Measurements from ENCODE around the gene C1QC.

Gene C1QC

DNA sequence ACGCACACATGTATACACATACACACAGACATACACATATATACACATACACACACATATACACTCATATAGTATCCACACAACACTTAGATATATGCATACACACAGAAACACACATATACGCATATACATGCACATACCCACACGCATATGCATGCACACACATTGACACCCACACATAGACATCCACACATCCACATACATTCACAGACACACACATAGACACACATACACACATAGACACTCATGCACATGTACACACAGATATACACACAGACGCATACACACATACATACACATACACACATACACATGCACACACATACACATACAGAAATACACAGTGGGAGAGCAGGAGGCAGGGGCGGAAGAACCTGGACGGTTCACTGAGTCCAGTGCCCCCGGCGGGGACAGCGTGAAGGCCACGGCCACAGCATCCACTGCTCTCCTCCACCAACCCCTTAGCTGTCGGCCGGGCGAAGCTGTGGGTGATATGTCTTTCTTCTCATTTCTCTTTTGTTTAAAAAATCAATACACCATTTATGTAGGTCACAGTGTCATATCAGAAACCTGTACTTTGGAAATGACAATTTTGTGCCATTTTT lies 6.8 kb downstream of the C1QC start:
- no peak overlapping the region for H3K27ac ChIP-seq (ENCODE audit: low read depth, low read length)
- H3K4me1 ChIP-seq (ENCODE audit: control insufficient read depth, insufficient read depth, low read length): no peaks in the 10 kb centered on the region
- no peaks in the 10 kb centered on the region for H3K27me3 ChIP-seq (ENCODE audit: control insufficient read depth, insufficient read depth, low read length)
- H3K9ac ChIP-seq (ENCODE audit: low read depth, low read length): no peak overlapping the region
- no peaks in the 10 kb centered on the region for H3K36me3 ChIP-seq (ENCODE audit: control insufficient read depth, insufficient read depth, low read length)
- no peaks in the 10 kb centered on the region for H3K9me3 ChIP-seq (ENCODE audit: control insufficient read depth, insufficient read depth, low read length)
- no peak overlapping the region for H3K4me3 ChIP-seq (ENCODE audit: low read depth, low read length)

DNA sequence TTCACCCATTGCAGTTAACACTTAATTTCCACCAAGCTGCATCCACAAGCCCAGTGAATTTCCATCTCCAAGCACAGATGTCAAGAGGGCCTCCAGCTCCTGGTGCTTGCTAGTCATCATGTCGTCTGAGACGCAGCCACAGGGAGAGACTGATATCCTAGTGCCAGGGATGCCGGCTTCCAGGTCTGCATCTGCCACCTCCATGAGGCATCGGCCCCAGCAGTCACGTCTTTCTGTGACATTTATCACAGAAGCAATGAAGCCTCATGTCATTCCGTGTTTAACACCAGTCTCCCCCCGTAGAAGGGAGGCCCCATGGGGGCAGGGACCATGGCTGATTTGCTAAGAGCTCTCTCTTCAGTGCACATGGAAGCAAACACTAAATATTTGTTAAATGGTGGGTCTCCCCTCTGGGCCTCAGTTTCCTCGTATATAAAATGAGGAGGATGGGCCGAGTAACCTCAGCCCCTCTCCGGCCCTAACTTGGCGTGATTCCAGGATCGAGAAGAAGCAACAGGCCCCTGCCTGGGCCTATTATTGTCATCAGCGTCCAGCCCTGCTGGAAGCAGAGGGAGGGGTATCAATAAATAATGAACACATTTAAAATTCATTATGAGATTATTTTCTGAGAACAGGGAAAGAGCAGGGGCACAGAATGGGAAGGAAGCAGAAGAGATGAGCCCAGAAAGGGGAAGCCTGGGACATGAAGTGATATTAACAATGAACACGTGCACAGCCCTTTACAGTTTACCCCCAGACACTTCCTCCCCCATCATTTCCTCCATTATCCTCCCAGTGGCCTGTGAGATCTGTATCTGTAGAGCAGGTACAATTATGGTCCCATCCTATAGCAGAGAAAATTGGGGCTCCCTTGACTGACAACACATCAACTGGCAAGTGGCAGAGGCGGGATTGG lies 8.8 kb downstream of the C1QC start:
- H3K27me3 ChIP-seq (ENCODE audit: control insufficient read depth, insufficient read depth, low read length): no peaks in the 10 kb centered on the region
- H3K27ac ChIP-seq (ENCODE audit: low read depth, low read length): no peak overlapping the region
- H3K9ac ChIP-seq (ENCODE audit: low read depth, low read length): no peak overlapping the region
- no peaks in the 10 kb centered on the region for H3K9me3 ChIP-seq (ENCODE audit: control insufficient read depth, insufficient read depth, low read length)
- H3K4me1 ChIP-seq (ENCODE audit: control insufficient read depth, insufficient read depth, low read length): no peaks in the 10 kb centered on the region
- no peaks in the 10 kb centered on the region for H3K36me3 ChIP-seq (ENCODE audit: control insufficient read depth, insufficient read depth, low read length)
- no peak overlapping the region for H3K4me3 ChIP-seq (ENCODE audit: low read depth, low read length)

DNA sequence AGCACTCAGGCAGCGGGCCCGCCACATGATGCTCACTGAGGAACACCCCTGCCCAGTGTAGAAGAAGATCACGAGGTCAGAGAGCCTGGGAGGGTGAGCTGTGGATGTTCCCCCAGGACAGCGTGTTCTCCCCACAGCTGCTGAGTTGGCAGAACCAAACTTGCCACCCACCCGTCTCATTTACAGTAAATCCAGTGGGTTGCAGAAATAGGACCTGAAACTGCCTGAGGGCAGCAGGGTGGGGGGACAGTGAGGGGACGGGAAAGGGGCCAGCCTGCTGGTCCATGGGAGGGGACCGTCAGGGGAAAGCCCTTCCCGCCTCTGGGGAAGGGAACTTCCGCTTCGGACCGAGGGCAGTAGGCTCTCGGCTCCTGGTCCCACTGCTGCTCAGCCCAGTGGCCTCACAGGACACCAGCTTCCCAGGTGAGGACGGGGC lies 9.5 kb downstream of the C1QC start, which contains the start of gene C1QB:
C1QB (plus strand) TSS at position 356 of the 436 bp plus-strand sequence. CDS start 6,227 bp downstream, outside the sequence.
- Histone ChIP-seq H3K9ac (ENCODE audit: low read depth, low read length) (no peak within 1 kb of the TSS), H3K27me3 (ENCODE audit: control insufficient read depth, insufficient read depth, low read length) (no peaks in the 10 kb centered on the region), H3K27ac (ENCODE audit: low read depth, low read length) (no peak within 1 kb of the TSS), H3K9me3 (ENCODE audit: control insufficient read depth, insufficient read depth, low read length) (no peaks in the 10 kb centered on the region), H3K4me1 (ENCODE audit: control insufficient read depth, insufficient read depth, low read length) (no peaks in the 10 kb centered on the region), H3K4me3 (ENCODE audit: low read depth, low read length) (no peak within 1 kb of the TSS), H3K36me3 (ENCODE audit: control insufficient read depth, insufficient read depth, low read length) (no peaks in the 10 kb centered on the region)

DNA sequence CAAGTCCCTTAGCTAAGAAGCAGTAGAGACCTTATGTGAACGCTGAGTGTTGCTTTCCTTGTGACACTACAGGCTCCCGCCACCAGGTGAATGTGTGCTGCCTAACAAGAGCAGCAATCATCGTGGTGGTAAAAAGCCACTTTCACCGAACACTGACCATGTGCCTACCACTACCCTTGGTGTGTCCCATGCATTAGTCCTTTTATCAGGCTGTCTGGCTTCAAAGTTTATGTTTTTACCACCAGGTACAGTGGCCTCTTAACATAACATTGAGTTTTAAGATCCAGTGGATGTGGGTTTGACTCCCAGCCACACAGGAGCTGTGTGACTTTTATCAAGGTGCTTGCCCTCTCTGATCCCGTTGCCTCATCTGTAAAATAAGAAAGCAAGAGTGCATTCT lies 11.3 kb downstream of the C1QC start:
- Histone ChIP-seq H3K27me3 (ENCODE audit: control insufficient read depth, insufficient read depth, low read length) (no peaks in the 10 kb centered on the region), H3K27ac (ENCODE audit: low read depth, low read length) (no peak overlapping the region)

DNA sequence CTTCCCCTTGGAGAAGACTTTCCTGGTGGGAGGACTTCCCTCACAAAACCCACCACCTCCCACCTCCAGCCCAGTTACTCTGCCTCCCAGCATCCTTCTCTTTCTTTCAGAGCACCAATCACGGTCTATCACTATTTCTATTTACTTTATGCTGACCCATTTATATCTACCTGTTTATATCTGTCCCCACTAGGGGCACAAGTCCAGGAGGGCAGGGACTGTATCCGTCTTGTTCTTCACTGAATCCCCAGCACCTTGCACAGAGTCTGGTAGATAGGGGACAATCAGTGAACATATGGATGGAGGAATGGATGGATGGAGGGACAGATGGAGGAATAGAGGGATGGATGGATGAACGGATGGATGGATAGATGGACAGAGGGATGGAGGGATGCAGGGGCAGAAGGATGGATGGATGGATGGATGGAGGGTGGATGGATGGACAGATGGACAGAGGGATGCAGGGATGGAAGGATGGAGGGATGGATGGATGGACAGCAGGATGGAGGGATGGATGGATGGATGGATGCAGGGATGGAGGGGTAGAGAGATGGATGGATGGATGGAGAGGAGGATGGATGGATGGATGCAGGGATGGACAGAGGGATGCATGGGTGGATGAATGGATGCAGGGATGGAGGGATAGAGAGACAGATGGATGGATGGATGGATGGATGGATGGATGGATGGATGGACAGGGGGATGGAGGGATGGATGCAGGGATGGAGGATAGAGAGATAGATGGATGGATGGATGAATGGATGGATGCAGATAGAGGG lies 15.1 kb downstream of the C1QC start:
- no peak overlapping the region for H3K4me3 ChIP-seq (ENCODE audit: low read depth, low read length)
- no peak overlapping the region for H3K9ac ChIP-seq (ENCODE audit: low read depth, low read length)
- H3K9me3 ChIP-seq (ENCODE audit: control insufficient read depth, insufficient read depth, low read length): no peaks in the 10 kb centered on the region
- H3K36me3 ChIP-seq (ENCODE audit: control insufficient read depth, insufficient read depth, low read length): no peaks in the 10 kb centered on the region
- no peaks in the 10 kb centered on the region for H3K4me1 ChIP-seq (ENCODE audit: control insufficient read depth, insufficient read depth, low read length)
- no peak overlapping the region for H3K27ac ChIP-seq (ENCODE audit: low read depth, low read length)
- H3K27me3 ChIP-seq (ENCODE audit: control insufficient read depth, insufficient read depth, low read length): no peaks in the 10 kb centered on the region

More for the DNA sequence above, 11.3 kb downstream of the C1QC start:
- Histone ChIP-seq H3K4me3 (ENCODE audit: low read depth, low read length) (no peak overlapping the region), H3K9ac (ENCODE audit: low read depth, low read length) (no peak overlapping the region), H3K4me1 (ENCODE audit: control insufficient read depth, insufficient read depth, low read length) (no peaks in the 10 kb centered on the region), H3K9me3 (ENCODE audit: control insufficient read depth, insufficient read depth, low read length) (no peaks in the 10 kb centered on the region), H3K36me3 (ENCODE audit: control insufficient read depth, insufficient read depth, low read length) (no peaks in the 10 kb centered on the region)

DNA sequence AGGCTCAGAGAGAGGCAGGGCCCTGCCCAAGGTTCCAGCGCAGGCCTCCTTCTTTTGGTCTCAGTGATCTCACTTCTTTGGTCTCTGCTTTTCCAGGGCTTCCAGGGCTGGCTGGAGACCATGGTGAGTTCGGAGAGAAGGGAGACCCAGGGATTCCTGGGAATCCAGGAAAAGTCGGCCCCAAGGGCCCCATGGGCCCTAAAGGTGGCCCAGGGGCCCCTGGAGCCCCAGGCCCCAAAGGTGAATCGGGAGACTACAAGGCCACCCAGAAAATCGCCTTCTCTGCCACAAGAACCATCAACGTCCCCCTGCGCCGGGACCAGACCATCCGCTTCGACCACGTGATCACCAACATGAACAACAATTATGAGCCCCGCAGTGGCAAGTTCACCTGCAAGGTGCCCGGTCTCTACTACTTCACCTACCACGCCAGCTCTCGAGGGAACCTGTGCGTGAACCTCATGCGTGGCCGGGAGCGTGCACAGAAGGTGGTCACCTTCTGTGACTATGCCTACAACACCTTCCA lies 17.3 kb downstream of the C1QC start:
- no peak overlapping the region for H3K9ac ChIP-seq (ENCODE audit: low read depth, low read length)
- H3K9me3 ChIP-seq (ENCODE audit: control insufficient read depth, insufficient read depth, low read length): no peaks in the 10 kb centered on the region
- H3K4me1 ChIP-seq (ENCODE audit: control insufficient read depth, insufficient read depth, low read length): no peaks in the 10 kb centered on the region
- H3K36me3 ChIP-seq (ENCODE audit: control insufficient read depth, insufficient read depth, low read length): no peaks in the 10 kb centered on the region
- H3K27ac ChIP-seq (ENCODE audit: low read depth, low read length): no peak overlapping the region
- no peaks in the 10 kb centered on the region for H3K27me3 ChIP-seq (ENCODE audit: control insufficient read depth, insufficient read depth, low read length)
- no peak overlapping the region for H3K4me3 ChIP-seq (ENCODE audit: low read depth, low read length)

DNA sequence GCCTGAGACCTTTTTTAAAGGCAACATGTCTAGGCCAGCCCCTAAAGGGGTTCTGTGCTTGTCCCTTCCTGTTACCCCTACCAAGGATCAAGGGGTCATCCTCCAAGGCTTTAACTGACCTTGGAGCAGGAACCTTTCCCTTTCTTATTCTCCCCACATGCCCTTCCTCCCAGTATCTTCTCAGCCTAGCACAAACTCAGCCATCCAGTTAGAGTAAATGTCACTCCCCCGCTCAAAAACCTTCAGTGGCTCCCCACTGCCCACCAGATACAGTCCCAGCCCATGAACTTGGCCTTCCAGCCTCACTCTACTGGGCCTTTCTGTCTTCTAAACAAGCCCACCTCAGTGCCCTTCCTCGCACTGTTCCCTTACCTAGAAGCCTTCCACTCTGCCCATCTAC lies 18.4 kb downstream of the C1QC start:
- Histone ChIP-seq H3K27me3 (ENCODE audit: control insufficient read depth, insufficient read depth, low read length) (no peaks in the 10 kb centered on the region), H3K4me3 (ENCODE audit: low read depth, low read length) (no peak overlapping the region), H3K9me3 (ENCODE audit: control insufficient read depth, insufficient read depth, low read length) (no peaks in the 10 kb centered on the region), H3K9ac (ENCODE audit: low read depth, low read length) (no peak overlapping the region), H3K36me3 (ENCODE audit: control insufficient read depth, insufficient read depth, low read length) (no peaks in the 10 kb centered on the region), H3K27ac (ENCODE audit: low read depth, low read length) (no peak overlapping the region), H3K4me1 (ENCODE audit: control insufficient read depth, insufficient read depth, low read length) (peaks cover 4% of the 10 kb centered on the region; the same call in 1 of the 2 replicates)

DNA sequence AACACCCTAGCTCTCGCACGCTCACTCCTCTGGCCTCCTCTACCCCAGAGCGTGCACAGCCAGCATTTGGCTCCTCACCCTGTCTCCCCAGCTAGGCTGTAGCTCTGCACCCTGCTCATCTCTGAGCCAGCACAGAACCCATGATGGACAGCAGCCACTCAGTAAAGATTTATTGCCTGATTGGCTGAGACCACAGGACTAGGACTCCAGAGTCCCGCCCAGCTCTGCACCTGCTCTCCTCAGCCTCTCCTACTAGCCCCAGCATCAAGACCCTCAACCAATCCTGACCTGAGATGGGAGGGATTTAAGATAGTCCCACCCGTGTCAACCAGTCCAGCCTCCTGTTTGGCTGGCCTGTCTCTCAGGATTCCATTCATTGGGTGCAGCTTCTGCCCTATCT lies 18.9 kb downstream of the C1QC start:
- H3K4me3 ChIP-seq (ENCODE audit: low read depth, low read length): no peak overlapping the region
- H3K27me3 ChIP-seq (ENCODE audit: control insufficient read depth, insufficient read depth, low read length): no peaks in the 10 kb centered on the region
- no peak overlapping the region for H3K27ac ChIP-seq (ENCODE audit: low read depth, low read length)
- H3K9ac ChIP-seq (ENCODE audit: low read depth, low read length): no peak overlapping the region
- peaks cover 4% of the 10 kb centered on the region; the same call in 1 of the 2 replicates for H3K4me1 ChIP-seq (ENCODE audit: control insufficient read depth, insufficient read depth, low read length)
- no peaks in the 10 kb centered on the region for H3K36me3 ChIP-seq (ENCODE audit: control insufficient read depth, insufficient read depth, low read length)
- H3K9me3 ChIP-seq (ENCODE audit: control insufficient read depth, insufficient read depth, low read length): no peaks in the 10 kb centered on the region

DNA sequence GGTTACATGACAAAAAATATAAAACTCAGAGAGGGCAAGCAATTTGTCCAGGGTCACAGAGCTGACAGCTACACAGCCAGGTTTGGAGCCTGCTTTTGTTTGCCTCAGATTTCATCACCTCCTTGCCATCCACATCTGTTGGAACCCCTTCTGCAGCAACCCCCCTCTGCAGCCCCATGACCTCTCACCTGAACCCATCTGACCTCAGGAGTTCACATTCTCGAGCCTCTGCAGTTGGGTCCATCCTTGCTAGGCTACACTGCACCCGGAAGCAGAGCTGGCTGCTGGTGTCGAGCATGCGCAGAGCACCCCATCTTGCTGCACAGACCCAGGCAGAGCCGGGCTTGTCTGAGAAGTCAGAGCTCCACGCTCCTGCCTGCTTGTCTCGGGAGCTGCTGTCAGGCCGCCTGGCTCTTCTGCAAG lies 19.6 kb downstream of the C1QC start:
- no peak overlapping the region for H3K9ac ChIP-seq (ENCODE audit: low read depth, low read length)
- H3K36me3 ChIP-seq (ENCODE audit: control insufficient read depth, insufficient read depth, low read length): no peaks in the 10 kb centered on the region
- peaks cover 4% of the 10 kb centered on the region; the same call in 1 of the 2 replicates for H3K4me1 ChIP-seq (ENCODE audit: control insufficient read depth, insufficient read depth, low read length)
- no peak overlapping the region for H3K4me3 ChIP-seq (ENCODE audit: low read depth, low read length)
- no peaks in the 10 kb centered on the region for H3K9me3 ChIP-seq (ENCODE audit: control insufficient read depth, insufficient read depth, low read length)
- H3K27ac ChIP-seq (ENCODE audit: low read depth, low read length): no peak overlapping the region
- no peaks in the 10 kb centered on the region for H3K27me3 ChIP-seq (ENCODE audit: control insufficient read depth, insufficient read depth, low read length)

DNA sequence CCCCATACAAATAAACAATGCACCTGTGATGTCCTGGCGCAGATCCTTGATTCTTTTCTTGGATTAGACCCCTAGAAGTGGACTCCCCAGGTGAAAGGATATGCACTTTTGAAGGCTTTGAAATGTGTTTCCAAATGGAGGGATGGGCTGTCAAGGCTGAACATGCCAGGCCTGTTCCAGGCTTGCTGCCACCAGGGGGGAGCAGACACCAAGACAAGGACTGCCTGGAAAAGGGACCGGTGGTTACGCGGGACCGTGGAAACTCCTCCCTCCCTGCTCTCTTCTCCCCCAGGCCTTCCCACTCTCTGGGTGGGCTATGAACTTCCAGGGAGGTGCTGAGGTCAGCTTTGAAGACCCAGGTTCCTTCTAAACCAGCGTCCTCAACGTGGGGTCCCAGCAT lies 22.3 kb downstream of the C1QC start:
- Histone ChIP-seq H3K27me3 (ENCODE audit: control insufficient read depth, insufficient read depth, low read length) (no peaks in the 10 kb centered on the region), H3K27ac (ENCODE audit: low read depth, low read length) (no peak overlapping the region), H3K9me3 (ENCODE audit: control insufficient read depth, insufficient read depth, low read length) (no peaks in the 10 kb centered on the region), H3K4me1 (ENCODE audit: control insufficient read depth, insufficient read depth, low read length) (peaks cover 4% of the 10 kb centered on the region; the same call in 1 of the 2 replicates), H3K4me3 (ENCODE audit: low read depth, low read length) (no peak overlapping the region), H3K9ac (ENCODE audit: low read depth, low read length) (no peak overlapping the region), H3K36me3 (ENCODE audit: control insufficient read depth, insufficient read depth, low read length) (no peaks in the 10 kb centered on the region)

Data from HUES48 (cell line).